Panc1 (cell line): ENCODE data around the gene APBB2.
"Not testable (repeated sequence)": the region's sequence is repeated elsewhere in the genome, so short reads cannot be mapped to it uniquely, and the experiment has no call there.

Experiments used
- POLR2AphosphoS5 ChIP-seq: IDR thresholded peaks from 2 replicates; pipeline ENCODE4 v1.6.1; 2012; ENCODE audit warnings: mild to moderate bottlenecking, low read depth, low read length, moderate library complexity
- SIN3A ChIP-seq: IDR thresholded peaks from 2 replicates; pipeline ENCODE4 v1.6.1; 2012; ENCODE audit warnings: low read depth, mild to moderate bottlenecking, low read length, moderate library complexity, borderline replicate concordance; ENCODE audit not compliant: insufficient read depth
- TF ChIP-seq, protein P1 (sequence below): fragments of 450-650 bp; IDR thresholded peaks from 2 replicates; pipeline ENCODE4 v1.5.1; 2017; ENCODE audit warnings: mild to moderate bottlenecking
- TF ChIP-seq, protein P2 (sequence below), 2 experiments: IDR thresholded peaks; 2 replicates each; pipeline ENCODE4 v1.6.1; 2011 to 2012; ENCODE audit warnings: low read depth in 2 of 2, control low read depth in 1 of 2, low read length in 1 of 2, mild to moderate bottlenecking in 1 of 2, moderate library complexity in 1 of 2; ENCODE audit not compliant: insufficient read depth in 1 of 2

DNA sequence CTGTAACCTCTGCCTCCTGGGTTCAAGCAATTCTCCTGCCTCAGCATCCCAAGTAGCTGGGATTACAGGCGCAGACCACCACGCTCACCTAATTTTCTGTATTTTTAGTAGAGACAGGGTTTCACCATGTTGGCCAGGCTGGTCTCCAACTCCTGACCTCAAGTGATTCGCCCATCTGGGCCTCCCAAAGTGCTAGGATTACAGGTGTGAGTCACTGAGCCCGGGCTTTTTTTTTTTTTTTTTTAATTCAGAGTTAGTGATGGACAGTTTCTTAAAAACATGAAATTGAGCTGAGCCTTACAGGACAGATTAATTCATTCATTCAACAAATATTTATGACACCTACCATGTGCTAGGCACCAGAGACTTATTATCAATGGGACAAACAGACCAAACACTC, 313.8 kb downstream of the APBB2 start:
- TF ChIP-seq POLR2AphosphoS5, SIN3A: not testable (repeated sequence)
- TF ChIP-seq, protein P1, sequence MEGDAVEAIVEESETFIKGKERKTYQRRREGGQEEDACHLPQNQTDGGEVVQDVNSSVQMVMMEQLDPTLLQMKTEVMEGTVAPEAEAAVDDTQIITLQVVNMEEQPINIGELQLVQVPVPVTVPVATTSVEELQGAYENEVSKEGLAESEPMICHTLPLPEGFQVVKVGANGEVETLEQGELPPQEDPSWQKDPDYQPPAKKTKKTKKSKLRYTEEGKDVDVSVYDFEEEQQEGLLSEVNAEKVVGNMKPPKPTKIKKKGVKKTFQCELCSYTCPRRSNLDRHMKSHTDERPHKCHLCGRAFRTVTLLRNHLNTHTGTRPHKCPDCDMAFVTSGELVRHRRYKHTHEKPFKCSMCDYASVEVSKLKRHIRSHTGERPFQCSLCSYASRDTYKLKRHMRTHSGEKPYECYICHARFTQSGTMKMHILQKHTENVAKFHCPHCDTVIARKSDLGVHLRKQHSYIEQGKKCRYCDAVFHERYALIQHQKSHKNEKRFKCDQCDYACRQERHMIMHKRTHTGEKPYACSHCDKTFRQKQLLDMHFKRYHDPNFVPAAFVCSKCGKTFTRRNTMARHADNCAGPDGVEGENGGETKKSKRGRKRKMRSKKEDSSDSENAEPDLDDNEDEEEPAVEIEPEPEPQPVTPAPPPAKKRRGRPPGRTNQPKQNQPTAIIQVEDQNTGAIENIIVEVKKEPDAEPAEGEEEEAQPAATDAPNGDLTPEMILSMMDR, result not testable (repeated sequence)
- TF ChIP-seq, protein P2, sequence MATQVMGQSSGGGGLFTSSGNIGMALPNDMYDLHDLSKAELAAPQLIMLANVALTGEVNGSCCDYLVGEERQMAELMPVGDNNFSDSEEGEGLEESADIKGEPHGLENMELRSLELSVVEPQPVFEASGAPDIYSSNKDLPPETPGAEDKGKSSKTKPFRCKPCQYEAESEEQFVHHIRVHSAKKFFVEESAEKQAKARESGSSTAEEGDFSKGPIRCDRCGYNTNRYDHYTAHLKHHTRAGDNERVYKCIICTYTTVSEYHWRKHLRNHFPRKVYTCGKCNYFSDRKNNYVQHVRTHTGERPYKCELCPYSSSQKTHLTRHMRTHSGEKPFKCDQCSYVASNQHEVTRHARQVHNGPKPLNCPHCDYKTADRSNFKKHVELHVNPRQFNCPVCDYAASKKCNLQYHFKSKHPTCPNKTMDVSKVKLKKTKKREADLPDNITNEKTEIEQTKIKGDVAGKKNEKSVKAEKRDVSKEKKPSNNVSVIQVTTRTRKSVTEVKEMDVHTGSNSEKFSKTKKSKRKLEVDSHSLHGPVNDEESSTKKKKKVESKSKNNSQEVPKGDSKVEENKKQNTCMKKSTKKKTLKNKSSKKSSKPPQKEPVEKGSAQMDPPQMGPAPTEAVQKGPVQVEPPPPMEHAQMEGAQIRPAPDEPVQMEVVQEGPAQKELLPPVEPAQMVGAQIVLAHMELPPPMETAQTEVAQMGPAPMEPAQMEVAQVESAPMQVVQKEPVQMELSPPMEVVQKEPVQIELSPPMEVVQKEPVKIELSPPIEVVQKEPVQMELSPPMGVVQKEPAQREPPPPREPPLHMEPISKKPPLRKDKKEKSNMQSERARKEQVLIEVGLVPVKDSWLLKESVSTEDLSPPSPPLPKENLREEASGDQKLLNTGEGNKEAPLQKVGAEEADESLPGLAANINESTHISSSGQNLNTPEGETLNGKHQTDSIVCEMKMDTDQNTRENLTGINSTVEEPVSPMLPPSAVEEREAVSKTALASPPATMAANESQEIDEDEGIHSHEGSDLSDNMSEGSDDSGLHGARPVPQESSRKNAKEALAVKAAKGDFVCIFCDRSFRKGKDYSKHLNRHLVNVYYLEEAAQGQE (IDR thresholded peaks at IDR 0.05; ENCODE audit: insufficient read depth in 1 of 2, low read depth in 2 of 2, low read length in 1 of 2), result not testable (repeated sequence)
